Gastrocnemius medialis (tissue), 4 donors: ENCODE measurements around the gene CYTH4. TPM values are rescaled to one million over a fixed set of nuclear protein-coding genes. Genes with fewer than 3 reads are reported as not detected.

Source experiments
- ATAC-seq, 2 donors: fragments of 150-250 bp; one replicate each; pipeline ENCODE4 v1.9.1; 2016
- DNase-seq, 2 donors: peaks; one replicate each; pipeline ENCODE4 v3.0.0-alpha.2; 2019
- H3K27ac ChIP-seq, 4 donors: fragments of 200-600 bp; sonication (generic); 1 replicate in 1 of 4; 2 replicates in 3 of 4; pipeline ENCODE4 v1.5.1; 2016 to 2018; ENCODE audit warnings: mild to moderate bottlenecking in 2 of 4, moderate library complexity in 1 of 4
- H3K27me3 ChIP-seq, 3 donors: fragments of 200-600 bp; sonication (generic) in 2 of 3; 1 replicate in 1 of 3; 2 replicates in 2 of 3; pipeline versions ENCODE4 v1.5.1 to v1.6.0; 2016 to 2019; ENCODE audit warnings: mild to moderate bottlenecking in 1 of 3, moderate library complexity in 1 of 3
- H3K36me3 ChIP-seq, 2 donors: fragments of 200-600 bp; sonication (generic) in 1 of 2; one replicate each; pipeline ENCODE4 v1.5.1; 2017 to 2018
- H3K4me1 ChIP-seq, 2 donors: fragments of 200-600 bp; sonication (generic) in 1 of 2; one replicate each; pipeline ENCODE4 v1.5.1; 2016 to 2017; ENCODE audit warnings: mild to moderate bottlenecking in 2 of 2
- H3K4me3 ChIP-seq, 4 donors: fragments of 200-600 bp; sonication (generic) in 3 of 4; 1 replicate in 1 of 4; 2 replicates in 3 of 4; pipeline ENCODE4 v1.5.1; 2016 to 2019; ENCODE audit warnings: mild to moderate bottlenecking in 2 of 4
- H3K9me3 ChIP-seq, 3 donors: fragments of 200-600 bp; sonication (generic) in 2 of 3; 1 replicate in 1 of 3; 2 replicates in 2 of 3; pipeline ENCODE4 v1.5.1; 2016 to 2019
- POLR2A ChIP-seq, 2 donors: fragments of 450-650 bp; IDR thresholded peaks; one replicate each; pipeline ENCODE4 v1.6.1; 2017; ENCODE audit warnings: antibody characterized with exemption in 2 of 2, mild to moderate bottlenecking in 2 of 2, moderate library complexity in 2 of 2
- in situ Hi-C, 4 donors: fragments of 200-750 bp; cut with MboI; loops; one replicate each; pipeline versions ENCODE4 v1.15.0 to v1.8.0; 2017; ENCODE audit warnings: low sequenced_read_pairs in 4 of 4
- intact Hi-C: fragments of 100-400 bp; cut with DNase I; formaldehyde crosslinking; loops from one replicate; pipeline ENCODE4 v1.15.1; 2023; ENCODE audit warnings: low total_unique reads
- total RNA-seq, 4 donors: library from RNA; depleted of rRNA; stranded (reverse); fragments of >200 nt; gene quantifications; one replicate each; pipeline versions ENCODE4 v1.1.0 to v1.2.3, GENCODE V29; 2016
- TF ChIP-seq, protein P1 (sequence below), 5 experiments: fragments of 450-650 bp in 3 of 5; fragments of 200-600 bp in 2 of 5; sonication (generic) in 2 of 5; IDR thresholded peaks in 4 of 5; conservative IDR thresholded peaks in 1 of 5; 1 replicate in 4 of 5; 2 replicates in 1 of 5; pipeline ENCODE4 v1.5.1; 2016 to 2019; ENCODE audit warnings: antibody characterized with exemption in 5 of 5, mild to moderate bottlenecking in 3 of 5, moderate library complexity in 3 of 5

CYTH4 gene
- total RNA-seq, 4 donors from 2014 or later, result 1.7 to 2.2 (median 2.0) TPM; not detected in 1

DNA sequence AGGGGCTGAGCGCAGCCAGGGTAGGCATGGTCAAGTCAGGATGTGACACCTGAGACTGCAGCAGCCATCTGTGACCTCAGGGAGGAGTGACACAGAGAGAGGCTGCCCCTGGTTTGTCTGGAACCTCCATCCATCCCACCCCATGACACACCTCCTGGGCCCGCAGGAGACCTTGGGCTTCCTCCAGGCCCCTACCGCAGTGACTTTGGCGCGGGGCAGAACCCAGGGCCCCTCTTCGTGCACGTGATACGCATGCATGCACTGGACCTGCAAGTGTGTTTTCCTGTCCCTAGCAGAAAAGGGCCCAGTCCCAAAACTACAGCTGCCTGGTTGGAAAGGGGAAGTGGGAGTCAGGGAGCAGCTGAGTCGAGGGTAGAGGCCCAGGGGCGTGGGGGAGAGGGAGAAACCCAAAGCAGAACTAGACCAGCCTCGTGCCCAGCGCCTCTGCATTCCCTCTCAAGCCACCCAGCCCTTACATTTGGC is 7.9 kb upstream of the CYTH4 start:
- ATAC-seq, result no peak
- TF ChIP-seq POLR2A (IDR thresholded peaks at IDR 0.05), result no peak
- TF ChIP-seq, protein P1, sequence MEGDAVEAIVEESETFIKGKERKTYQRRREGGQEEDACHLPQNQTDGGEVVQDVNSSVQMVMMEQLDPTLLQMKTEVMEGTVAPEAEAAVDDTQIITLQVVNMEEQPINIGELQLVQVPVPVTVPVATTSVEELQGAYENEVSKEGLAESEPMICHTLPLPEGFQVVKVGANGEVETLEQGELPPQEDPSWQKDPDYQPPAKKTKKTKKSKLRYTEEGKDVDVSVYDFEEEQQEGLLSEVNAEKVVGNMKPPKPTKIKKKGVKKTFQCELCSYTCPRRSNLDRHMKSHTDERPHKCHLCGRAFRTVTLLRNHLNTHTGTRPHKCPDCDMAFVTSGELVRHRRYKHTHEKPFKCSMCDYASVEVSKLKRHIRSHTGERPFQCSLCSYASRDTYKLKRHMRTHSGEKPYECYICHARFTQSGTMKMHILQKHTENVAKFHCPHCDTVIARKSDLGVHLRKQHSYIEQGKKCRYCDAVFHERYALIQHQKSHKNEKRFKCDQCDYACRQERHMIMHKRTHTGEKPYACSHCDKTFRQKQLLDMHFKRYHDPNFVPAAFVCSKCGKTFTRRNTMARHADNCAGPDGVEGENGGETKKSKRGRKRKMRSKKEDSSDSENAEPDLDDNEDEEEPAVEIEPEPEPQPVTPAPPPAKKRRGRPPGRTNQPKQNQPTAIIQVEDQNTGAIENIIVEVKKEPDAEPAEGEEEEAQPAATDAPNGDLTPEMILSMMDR (IDR thresholded peaks at IDR 0.05 in 4 of 5, conservative IDR thresholded peaks at IDR 0.05 in 1 of 5), result no peak
- H3K27ac ChIP-seq, result no peak overlapping the region

DNA sequence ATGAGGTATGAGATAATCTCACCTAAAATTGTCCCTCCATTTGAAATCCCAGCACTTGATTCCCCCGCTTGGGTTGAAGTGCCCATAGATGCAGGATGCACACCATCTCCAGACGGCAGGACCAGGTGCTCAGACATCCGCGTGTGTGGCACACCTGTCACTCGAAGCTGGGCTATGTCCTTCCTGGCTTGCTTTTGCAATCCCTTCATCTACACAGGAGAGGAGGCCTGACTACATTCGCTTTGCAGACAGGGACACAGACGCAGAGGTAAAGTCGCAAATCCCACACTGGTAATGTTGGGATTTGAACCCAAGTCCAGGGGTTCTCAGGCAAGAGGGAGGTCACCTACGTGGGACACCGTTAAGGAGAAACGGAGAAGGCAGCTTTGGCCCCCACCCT is 7.2 kb upstream of the CYTH4 start:
- TF ChIP-seq, protein P1 (IDR thresholded peaks at IDR 0.05 in 4 of 5, conservative IDR thresholded peaks at IDR 0.05 in 1 of 5), result no peak
- no peak for TF ChIP-seq POLR2A (IDR thresholded peaks at IDR 0.05)
- intact Hi-C loops (no loop called here), in situ Hi-C loops (no loop called here)
- Histone ChIP-seq H3K4me1 (no peaks in the 10 kb centered on the region), H3K36me3 (no peaks in the 10 kb centered on the region), H3K4me3 (no peak overlapping the region), H3K27ac (no peak overlapping the region), H3K27me3 (peaks cover 9 to 41% (median 18%) of the 10 kb centered on the region in 3 donors), H3K9me3 (no peaks in the 10 kb centered on the region)
- DNase-seq (no peak), ATAC-seq (no peak)

More for the DNA sequence above, 7.9 kb upstream of the CYTH4 start:
- Histone ChIP-seq H3K4me3 (no peak overlapping the region), H3K4me1 (no peaks in the 10 kb centered on the region), H3K9me3 (no peaks in the 10 kb centered on the region), H3K27me3 (peaks cover 10 to 46% (median 16%) of the 10 kb centered on the region in 3 donors), H3K36me3 (no peaks in the 10 kb centered on the region)
- intact Hi-C loops (no loop called here), in situ Hi-C loops (no loop called here)
- DNase-seq, result peak; percentile 29 to 49

DNA sequence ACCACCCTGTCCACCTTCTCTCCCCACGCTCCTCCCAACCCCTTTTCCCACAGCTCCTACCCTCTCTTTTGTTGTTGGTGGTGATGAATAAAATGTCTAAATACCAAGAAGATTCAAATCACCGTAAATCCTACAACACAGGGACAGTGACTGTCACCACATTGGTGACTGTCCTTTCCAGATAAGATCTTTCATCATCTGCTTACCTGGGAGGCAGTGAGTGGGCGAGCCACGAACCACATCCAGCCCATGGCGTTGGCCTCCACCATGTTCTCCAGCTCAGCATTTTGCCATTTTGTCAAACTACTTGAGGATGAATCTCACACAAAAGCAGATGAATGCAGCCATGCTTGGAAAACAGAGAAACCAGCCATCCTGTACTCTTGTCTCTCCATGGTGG is 6.7 kb upstream of the CYTH4 start:
- Histone ChIP-seq H3K4me3 (no peak overlapping the region), H3K4me1 (no peaks in the 10 kb centered on the region), H3K36me3 (no peaks in the 10 kb centered on the region), H3K27me3 (peaks cover 6 to 37% (median 21%) of the 10 kb centered on the region in 3 donors), H3K27ac (no peak overlapping the region), H3K9me3 (no peaks in the 10 kb centered on the region)
- ATAC-seq (no peak), DNase-seq (no peak)
- in situ Hi-C loops (no loop called here), intact Hi-C loops (no loop called here)
- TF ChIP-seq POLR2A (IDR thresholded peaks at IDR 0.05), result no peak
- TF ChIP-seq, protein P1 (IDR thresholded peaks at IDR 0.05 in 4 of 5, conservative IDR thresholded peaks at IDR 0.05 in 1 of 5), result no peak

DNA sequence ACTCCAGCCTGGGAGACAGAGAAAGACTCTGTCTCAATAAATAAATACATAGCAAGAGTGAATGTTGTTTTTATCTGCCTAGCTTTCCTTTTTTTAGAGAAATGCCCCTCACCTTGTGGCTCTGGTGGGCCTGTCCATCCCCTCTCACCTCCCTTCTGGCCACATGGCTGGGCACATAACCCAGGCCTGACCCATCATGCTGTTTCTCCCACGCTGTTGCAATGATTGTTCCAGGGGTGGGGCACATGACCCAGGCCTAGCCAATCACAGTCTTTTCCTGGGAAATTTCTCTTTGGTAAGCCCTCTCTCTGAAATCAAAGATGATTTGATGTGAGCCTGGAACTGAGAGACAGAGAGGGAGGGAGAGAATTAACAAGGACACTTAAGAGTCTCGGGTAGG is 5.5 kb upstream of the CYTH4 start:
- in situ Hi-C loops, result no loop called here
- Histone ChIP-seq H3K27me3 (peaks cover 13 to 38% (median 33%) of the 10 kb centered on the region in 3 donors), H3K4me1 (no peaks in the 10 kb centered on the region), H3K27ac (no peak overlapping the region), H3K4me3 (no peak overlapping the region), H3K9me3 (no peaks in the 10 kb centered on the region), H3K36me3 (no peaks in the 10 kb centered on the region)
- no peak for DNase-seq
- intact Hi-C loops, result no loop called here
- no peak for ATAC-seq
- TF ChIP-seq POLR2A (IDR thresholded peaks at IDR 0.05), result no peak
- TF ChIP-seq, protein P1 (IDR thresholded peaks at IDR 0.05 in 4 of 5, conservative IDR thresholded peaks at IDR 0.05 in 1 of 5), result no peak

DNA sequence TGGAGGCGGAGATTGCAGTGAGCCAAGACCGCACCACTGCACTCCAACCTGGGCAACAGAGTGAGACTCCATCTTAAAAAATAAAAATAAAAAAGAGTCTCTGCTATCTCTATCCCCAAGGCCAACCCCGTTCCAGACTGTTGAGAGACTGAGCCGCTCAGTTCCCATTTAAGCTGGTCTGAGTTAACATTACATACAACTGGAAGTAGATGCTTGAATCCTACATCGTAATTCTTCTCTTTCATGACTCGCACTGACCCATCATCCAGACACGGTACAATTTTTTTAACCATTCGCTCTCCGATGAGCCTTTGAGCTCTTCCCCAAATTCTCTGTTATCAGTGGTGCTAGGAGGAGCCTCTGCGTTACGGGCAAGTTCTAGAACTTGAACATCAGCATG is 4.9 kb upstream of the CYTH4 start:
- Histone ChIP-seq H3K4me3 (no peak overlapping the region), H3K27ac (no peak overlapping the region), H3K27me3 (peaks cover 19 to 44% (median 39%) of the 10 kb centered on the region in 3 donors), H3K9me3 (no peaks in the 10 kb centered on the region), H3K36me3 (no peaks in the 10 kb centered on the region), H3K4me1 (no peaks in the 10 kb centered on the region)
- ATAC-seq (no peak), DNase-seq (no peak)
- no peak for TF ChIP-seq POLR2A (IDR thresholded peaks at IDR 0.05)
- TF ChIP-seq, protein P1 (IDR thresholded peaks at IDR 0.05 in 4 of 5, conservative IDR thresholded peaks at IDR 0.05 in 1 of 5), result no peak
- intact Hi-C loops (no loop called here), in situ Hi-C loops (no loop called here)
